Measurements from ENCODE around the gene ZP2. TPM values are rescaled to one million over a fixed set of nuclear protein-coding genes. Genes with fewer than 3 reads are reported as not detected.

The ZP2 gene
- total RNA-seq, 1 experiment from 2014 or later: not detected

GRCh38 chr16:21150375-21151001 lies 60.9 kb downstream of the ZP2 start, which contains the start of gene DNAH3:
TSS of gene DNAH3 (minus strand) at chr16:21150846. CDS start at chr16:21150319, 527 bp downstream.
- DNase-seq: no peak
- intact Hi-C loops (cut with micrococcal nuclease; ENCODE audit: unreplicated experiment): no loop called here
- Histone ChIP-seq H3K4me1 (replicated peaks; ENCODE audit: insufficient read depth) (no peaks in the 10 kb centered on the region), H3K9me3 (ENCODE audit: insufficient read depth, low read depth) (no peaks in the 10 kb centered on the region), H3K27me3 (ENCODE audit: insufficient read depth, low read depth) (peaks cover 7% of the 10 kb centered on the region; the same call in 1 of the 2 replicates), H3K9me2 (ENCODE audit: insufficient read depth) (no peaks in the 10 kb centered on the region), H3K4me3 (no peak within 1 kb of the TSS), H3K27ac (no peak within 1 kb of the TSS), H2AFZ (no peak within 1 kb of the TSS), H3K36me3 (ENCODE audit: low read depth) (no peaks in the 10 kb centered on the region), H3K79me2 (ENCODE audit: low read depth) (no peaks in the 10 kb centered on the region), H3F3A (ENCODE audit: insufficient read depth, low read depth) (no peaks in the 10 kb centered on the region), H4K20me1 (ENCODE audit: insufficient read depth) (no peaks in the 10 kb centered on the region), H3K4me2 (no peak within 1 kb of the TSS)
- BruUV-seq (replicated peaks): no TSS peak
- POLR2A ChIA-PET (ENCODE audit: unreplicated experiment): no interaction called here
- CTCF ChIA-PET: no interaction called here
- no peak for TF ChIP-seq EZH2 (IDR thresholded peaks at IDR 0.05; ENCODE audit: low read depth)
- TF ChIP-seq, protein P1, sequence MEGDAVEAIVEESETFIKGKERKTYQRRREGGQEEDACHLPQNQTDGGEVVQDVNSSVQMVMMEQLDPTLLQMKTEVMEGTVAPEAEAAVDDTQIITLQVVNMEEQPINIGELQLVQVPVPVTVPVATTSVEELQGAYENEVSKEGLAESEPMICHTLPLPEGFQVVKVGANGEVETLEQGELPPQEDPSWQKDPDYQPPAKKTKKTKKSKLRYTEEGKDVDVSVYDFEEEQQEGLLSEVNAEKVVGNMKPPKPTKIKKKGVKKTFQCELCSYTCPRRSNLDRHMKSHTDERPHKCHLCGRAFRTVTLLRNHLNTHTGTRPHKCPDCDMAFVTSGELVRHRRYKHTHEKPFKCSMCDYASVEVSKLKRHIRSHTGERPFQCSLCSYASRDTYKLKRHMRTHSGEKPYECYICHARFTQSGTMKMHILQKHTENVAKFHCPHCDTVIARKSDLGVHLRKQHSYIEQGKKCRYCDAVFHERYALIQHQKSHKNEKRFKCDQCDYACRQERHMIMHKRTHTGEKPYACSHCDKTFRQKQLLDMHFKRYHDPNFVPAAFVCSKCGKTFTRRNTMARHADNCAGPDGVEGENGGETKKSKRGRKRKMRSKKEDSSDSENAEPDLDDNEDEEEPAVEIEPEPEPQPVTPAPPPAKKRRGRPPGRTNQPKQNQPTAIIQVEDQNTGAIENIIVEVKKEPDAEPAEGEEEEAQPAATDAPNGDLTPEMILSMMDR (conservative IDR thresholded peaks at IDR 0.05): no peak

Other genes with a start within 250 kb of the ZP2 start
- gene DNAH3, start 60.7 kb downstream of the ZP2 start, total RNA-seq (2021): 0.33 and 0.70 TPM in 2 replicates
- 47.6 and 69.9 TPM in 2 replicates for gene LDAF1, start 52.9 kb downstream of the ZP2 start, total RNA-seq (2021)
- gene ANKS4B, start 22.1 kb upstream of the ZP2 start, total RNA-seq (2021): not detected in 2 replicates
- not detected in 2 replicates for gene CRYM, start 66.7 kb upstream of the ZP2 start, total RNA-seq (2021)